Measurements from ENCODE around the gene PCDHGA2.

DNA sequence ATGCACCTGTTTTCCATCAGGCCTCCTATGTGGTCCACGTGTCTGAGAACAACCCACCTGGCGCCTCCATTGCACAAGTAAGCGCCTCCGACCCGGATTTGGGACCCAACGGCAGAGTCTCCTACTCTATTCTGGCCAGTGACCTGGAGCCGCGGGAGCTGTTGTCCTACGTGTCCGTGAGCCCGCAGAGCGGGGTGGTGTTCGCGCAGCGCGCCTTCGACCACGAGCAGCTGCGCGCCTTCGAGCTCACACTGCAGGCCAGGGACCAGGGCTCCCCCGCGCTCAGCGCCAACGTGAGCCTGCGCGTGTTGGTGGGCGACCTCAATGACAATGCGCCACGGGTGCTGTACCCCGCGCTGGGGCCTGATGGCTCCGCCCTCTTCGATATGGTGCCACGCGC, 13.0 kb downstream of the PCDHGA2 start:
- TF ChIP-seq, protein P1, sequence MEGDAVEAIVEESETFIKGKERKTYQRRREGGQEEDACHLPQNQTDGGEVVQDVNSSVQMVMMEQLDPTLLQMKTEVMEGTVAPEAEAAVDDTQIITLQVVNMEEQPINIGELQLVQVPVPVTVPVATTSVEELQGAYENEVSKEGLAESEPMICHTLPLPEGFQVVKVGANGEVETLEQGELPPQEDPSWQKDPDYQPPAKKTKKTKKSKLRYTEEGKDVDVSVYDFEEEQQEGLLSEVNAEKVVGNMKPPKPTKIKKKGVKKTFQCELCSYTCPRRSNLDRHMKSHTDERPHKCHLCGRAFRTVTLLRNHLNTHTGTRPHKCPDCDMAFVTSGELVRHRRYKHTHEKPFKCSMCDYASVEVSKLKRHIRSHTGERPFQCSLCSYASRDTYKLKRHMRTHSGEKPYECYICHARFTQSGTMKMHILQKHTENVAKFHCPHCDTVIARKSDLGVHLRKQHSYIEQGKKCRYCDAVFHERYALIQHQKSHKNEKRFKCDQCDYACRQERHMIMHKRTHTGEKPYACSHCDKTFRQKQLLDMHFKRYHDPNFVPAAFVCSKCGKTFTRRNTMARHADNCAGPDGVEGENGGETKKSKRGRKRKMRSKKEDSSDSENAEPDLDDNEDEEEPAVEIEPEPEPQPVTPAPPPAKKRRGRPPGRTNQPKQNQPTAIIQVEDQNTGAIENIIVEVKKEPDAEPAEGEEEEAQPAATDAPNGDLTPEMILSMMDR (IDR thresholded peaks at IDR 0.05) = no peak
- no peak for TF ChIP-seq POLR2A (IDR thresholded peaks at IDR 0.05)

Measured in heart left ventricle (tissue), 13 donors.